Hematopoietic multipotent progenitor cell treated with erythropoietin and hydrocortisone succinate and interleukin-3 and kit ligand, for 6 days (in vitro differentiated cells): ENCODE data around the gene RACK1.
"Not testable (repeated sequence)": the region's sequence is repeated elsewhere in the genome, so short reads cannot be mapped to it uniquely, and the experiment has no call there.

ENCODE experiments used
- DNase-seq: peaks from one replicate; pipeline ENCODE4 v3.0.0-alpha.2; 2015

RACK1 gene

GRCh38 chr5:181233088-181233800, 10.5 kb downstream of the RACK1 start:
- no peak for DNase-seq

- DNase-seq = no peak
These were observed 11.1 kb downstream of the RACK1 start for GRCh38 chr5:181232593-181232992.

- no peak for DNase-seq
These were observed 12.3 kb downstream of the RACK1 start for GRCh38 chr5:181231432-181231831.

- DNase-seq = no peak
These were observed 13.2 kb downstream of the RACK1 start for GRCh38 chr5:181230551-181230950.

- no peak for DNase-seq
These were observed 13.7 kb downstream of the RACK1 start for GRCh38 chr5:181229996-181230395.

- DNase-seq = no peak
These were observed 19.1 kb downstream of the RACK1 start for GRCh38 chr5:181224390-181225229.

GRCh38 chr5:181223729-181224389, 19.8 kb downstream of the RACK1 start:
- peak; percentile 67 for DNase-seq

- DNase-seq = peak; percentile 99
These were observed 20.5 kb downstream of the RACK1 start, which contains the start of gene TRIM41 for GRCh38 chr5:181223058-181223728. TRIM41 (plus strand) TSS chr5:181223281; CDS start chr5:181224000, 719 bp downstream.

GRCh38 chr5:181222630-181223057, 21.1 kb downstream of the RACK1 start:
- DNase-seq = peak; percentile 70

GRCh38 chr5:181221792-181222629, 21.7 kb downstream of the RACK1 start:
- peak; percentile 95 for DNase-seq

GRCh38 chr5:181221105-181221791, 22.5 kb downstream of the RACK1 start:
- DNase-seq = no peak

- no peak for DNase-seq
These were observed 23.6 kb downstream of the RACK1 start for GRCh38 chr5:181220178-181220515.

- DNase-seq = no peak
These were observed 24.2 kb downstream of the RACK1 start for GRCh38 chr5:181219262-181220177.

GRCh38 chr5:181218795-181219124, 24.9 kb downstream of the RACK1 start:
- no peak for DNase-seq

GRCh38 chr5:181217803-181218062, 26.0 kb downstream of the RACK1 start:
- no peak for DNase-seq

GRCh38 chr5:181217111-181217802, 26.4 kb downstream of the RACK1 start:
- peak; percentile 83 for DNase-seq

GRCh38 chr5:181215997-181216989, 27.4 kb downstream of the RACK1 start:
- peak; percentile 63 for DNase-seq

- not testable (repeated sequence) for DNase-seq
These were observed 29.5 kb downstream of the RACK1 start for GRCh38 chr5:181214249-181214648.

GRCh38 chr5:181212934-181213333, 30.8 kb downstream of the RACK1 start:
- no peak for DNase-seq
